GM21619 (cell line): Measurements from ENCODE around the gene PRDM7.
A peak's percentile ranks its signal among the peaks of the same experiment; 100 is the strongest.
"Not testable (repeated sequence)": the region's sequence is repeated elsewhere in the genome, so short reads cannot be mapped to it uniquely, and the experiment has no call there.

Source experiments
- ATAC-seq: cut with Tn5 transposase; IDR thresholded peaks from one replicate; pipeline ENCODE4 v1.9.1; 2021; ENCODE audit not compliant: unreplicated experiment

Gene PRDM7

DNA sequence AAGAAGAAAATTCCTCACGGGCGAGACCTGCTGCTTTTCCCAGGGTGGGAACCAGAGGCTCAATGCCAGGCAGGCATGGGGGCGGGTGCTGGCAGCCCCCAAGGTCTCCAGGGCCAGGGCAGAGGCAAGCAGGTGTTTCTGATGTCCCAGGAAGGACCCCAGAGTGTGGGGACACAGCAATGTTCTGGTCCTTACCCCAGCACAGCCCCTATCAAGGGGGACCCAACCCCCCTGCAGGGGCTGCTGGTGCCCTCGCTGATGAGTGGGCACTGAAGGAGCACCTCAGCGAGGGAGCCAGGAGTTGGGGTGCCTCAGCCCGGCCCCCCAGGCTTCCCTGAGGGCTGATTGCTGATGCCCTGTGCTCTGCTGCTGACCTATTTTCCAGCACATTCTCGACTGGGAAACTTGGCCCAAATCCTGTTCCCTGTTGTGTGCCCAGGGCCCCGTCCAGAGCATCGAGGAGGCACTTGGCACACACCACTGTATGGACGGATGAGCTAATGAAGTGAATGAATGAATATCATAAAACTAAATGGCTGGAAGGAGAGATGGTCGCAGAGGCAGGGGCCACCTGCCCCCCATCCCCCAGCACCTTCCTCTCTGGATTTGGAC is 60.7 kb downstream of the PRDM7 start:
- no peak for ATAC-seq

DNA sequence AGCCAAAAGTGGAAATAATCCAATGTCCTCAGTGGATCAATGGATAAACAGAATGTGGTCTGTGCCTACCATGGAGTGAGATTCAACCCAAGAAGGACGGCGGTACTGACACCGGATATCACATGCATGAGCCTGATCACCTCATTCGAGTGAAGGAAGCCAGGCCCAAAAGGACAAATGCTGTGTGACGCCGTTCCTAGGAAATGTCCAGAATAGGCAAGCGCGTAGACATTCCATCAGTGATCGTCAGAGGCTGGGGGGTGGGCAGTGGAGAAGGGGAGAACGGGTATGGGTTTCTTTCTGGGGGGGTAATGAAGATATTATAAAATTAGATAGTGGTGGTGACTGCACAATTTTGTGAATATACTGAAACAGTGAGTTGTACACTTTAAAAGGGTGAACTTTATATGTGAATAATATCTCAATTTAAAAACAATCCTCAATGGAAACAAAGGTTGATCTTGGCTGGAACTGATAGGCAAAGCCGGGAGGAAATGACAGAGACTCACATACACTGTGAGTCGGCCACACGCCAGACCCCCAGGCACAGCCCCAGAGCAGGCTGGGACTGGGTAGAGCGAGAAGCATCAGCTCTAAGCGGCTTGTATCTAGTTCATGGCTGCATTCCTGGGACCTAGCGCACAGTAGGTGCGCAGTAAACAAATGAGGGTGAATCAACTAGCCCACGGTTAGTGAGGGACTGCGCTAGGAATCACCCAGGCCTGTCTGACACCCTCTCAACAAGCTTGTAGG is 61.4 kb downstream of the PRDM7 start:
- no peak for ATAC-seq

DNA sequence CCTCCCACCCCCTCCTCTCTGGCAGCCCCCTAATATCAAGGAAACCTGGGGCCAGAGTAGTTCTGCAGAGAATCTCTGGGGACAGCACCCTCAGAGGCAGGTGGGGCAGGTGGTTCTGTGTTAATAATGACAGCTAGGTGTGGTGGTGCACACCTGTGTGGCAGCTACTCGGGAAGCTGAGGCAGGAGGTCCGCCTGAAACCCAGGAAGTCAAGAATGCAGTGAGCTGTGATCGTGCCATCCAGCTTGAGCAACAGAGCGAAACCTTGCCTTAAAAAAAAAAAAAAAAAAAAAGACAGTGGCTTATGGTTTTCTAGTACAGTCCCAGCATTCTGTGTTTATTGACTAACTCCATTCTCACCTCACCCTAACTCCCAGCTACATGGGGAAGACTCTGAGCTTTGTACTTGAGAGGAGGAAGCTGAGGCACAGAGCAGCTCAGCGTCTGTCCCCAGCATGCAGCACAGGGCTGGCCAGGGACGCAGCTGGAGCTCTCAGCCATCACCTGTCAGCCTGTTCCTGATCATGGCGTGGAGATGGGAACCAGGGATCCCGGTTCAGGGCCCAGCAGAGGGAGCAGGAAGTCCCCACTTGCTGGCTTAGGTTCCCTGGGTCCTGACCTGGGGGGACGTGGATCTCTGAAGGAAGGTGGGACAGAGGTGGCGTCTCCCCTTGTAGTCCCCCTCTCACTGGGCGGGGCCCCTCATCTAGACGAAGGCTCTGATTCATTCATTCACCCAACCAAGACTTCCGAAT is 64.0 kb downstream of the PRDM7 start:
- no peak for ATAC-seq

DNA sequence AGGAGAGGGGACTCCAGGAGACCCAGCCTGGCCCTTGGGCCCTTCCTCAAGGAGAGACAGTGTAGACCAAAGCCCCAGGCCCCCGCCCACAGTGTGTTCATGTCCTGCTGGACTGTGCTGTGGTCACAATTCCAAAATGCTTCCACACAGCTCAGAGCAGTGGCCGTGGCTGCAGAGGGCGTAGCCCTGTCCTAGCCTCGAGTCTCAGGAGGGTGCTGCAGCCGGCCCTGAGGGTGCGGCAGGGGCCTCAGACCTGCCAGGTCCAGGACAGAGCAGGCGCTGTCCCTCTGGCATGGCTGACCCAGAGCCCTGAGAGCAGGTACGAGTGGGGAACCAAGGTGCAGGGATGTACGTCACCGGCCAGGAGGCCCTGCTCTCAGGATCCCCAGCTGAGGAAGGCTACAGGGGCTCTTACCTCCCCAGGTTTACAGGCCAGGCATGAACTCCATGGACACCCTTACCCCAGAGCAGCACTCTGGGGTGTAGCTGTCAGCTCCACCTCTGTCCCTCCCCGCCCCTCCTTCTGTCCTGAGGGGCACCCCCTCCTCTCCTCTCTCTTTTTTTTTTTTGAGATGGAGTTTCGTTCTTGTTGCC is 65.1 kb downstream of the PRDM7 start:
- ATAC-seq, result no peak

DNA sequence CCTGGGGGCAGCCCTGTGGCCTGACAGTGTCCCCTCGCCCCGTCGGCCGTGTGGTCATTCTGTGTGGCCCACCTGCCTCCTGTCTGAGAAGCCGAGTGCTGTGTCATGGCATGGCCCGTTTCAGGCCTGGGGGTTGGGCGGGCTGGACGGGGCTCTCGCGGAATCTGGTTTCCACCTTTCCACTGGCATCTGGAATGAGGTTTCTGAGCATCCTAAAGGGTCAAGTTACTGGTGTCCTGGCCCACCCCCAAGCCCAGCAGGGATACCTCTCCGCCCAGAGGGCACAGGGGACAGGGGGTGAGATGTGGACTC is 65.7 kb downstream of the PRDM7 start:
- no peak for ATAC-seq

DNA sequence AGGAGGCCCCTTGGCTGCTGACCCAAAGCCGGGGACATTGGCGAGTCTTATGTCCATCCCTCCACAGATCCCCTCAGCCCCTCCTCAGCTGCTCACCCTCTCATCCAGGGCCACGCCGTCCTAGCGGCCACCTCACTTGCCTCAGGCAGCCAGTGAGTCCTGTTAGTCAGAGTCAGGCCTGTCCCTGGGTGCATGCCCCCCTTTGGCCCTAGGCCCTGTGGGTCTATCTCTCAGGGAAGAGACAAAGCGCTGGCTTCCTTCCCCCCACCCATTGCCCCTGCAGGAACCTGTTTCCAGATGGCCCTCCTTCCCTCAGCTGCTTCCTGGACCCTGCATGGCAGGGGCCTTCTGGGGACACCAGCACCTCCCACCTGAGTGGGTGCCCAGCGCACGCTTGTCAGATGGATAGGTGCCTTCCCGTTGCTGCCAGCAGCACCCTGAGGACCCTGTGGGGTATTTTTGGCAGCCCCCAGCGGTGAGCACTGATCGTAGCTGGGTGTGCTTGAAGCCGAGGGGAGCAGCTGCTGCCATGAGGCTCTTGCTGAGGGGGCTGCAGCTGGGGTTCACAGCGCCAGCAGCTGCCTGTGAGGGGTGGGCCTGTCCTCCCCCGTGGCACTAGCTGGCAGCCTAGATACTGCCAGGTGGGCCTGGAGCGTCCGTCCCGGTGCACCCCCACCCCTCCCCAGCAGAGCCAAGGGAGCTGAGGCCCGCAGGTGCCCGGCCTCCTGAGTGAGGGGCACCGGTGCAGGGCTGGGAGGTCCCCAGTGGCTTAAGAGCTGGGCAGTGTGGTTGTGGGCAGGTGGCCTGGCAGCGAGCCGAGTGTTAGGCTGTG is 66.2 kb downstream of the PRDM7 start:
- no peak for ATAC-seq

DNA sequence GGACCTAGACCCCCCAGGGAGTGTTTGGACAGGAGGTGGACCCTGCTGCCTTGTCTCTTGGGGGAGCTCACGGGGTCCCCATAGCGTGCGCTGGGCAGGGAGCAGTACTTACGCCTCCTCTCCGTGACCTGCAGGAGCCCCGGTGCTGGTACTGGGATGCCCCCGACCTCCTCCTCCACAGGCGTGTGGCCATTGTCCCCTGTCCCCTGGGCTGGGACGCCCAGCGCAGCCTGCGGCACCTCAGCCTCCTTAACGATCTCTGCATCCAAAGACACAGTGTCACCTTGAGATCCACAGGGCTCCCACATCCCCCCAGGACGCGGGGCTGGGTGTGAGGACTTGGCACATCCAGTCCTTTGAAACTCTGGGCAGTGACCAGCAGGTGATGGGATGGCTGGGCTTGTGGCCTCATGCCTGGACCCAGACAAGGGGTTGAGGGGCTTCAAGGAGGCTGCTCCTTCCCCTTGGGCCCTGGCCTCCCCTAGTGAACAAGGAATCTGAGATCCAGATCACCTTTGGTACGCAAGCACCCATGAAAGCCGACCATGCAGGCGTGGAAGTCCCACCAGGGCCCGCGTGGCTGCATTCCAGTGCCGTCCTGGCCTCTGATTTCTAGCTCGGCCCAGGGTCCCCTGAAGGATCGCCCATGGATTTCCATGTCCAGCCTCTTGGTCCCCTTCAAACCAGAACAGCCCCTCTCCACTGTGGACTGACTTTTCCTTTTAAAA is 67.8 kb downstream of the PRDM7 start:
- no peak for ATAC-seq

DNA sequence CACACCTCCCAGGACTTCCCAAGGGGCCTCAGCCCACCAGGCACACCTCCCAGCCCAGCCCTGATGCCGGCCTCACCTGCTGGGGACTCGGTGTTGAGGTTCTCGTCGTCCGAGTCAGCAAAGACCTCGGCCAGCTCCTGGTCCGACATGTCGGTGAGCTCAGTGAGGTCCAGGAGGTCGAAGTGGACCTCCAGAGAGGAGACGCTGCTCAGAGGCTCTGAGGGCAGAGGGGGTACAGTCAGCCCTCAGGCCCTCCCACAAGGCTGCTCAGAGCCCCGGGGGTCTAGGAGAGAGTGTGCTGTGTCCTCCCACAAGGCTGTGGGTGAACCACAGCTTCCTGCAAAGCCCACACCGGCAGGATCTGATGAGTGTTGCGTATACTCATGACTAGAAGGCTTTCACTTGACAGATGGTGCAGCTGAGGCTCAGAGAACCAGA is 68.4 kb downstream of the PRDM7 start:
- peak; percentile 60 for ATAC-seq

DNA sequence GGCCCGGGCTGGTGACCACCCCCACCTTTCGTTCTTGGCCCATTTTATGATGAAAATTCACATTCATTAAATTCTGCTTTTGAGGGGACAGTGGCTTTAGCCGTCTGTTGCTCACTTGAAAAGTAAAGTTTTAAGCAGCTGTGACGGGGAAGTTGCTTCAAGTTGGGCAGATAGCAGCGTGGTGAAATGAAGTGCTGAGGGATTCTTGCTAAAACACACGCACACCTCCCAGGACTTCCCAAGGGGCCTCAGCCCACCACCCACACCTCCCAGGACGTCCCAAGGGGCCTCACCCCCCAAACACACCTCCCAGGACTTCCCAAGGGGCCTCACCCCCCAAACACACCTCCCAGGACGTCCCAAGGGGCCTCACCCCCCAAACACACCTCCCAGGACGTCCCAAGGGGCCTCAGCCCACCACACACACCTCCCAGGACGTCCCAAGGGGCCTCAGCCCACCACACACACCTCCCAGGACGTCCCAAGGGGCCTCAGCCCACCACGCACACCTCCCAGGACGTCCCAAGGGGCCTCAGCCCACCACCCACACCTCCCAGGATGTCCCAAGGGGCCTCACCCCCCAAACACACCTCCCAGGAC is 69.4 kb downstream of the PRDM7 start:
- ATAC-seq, result not testable (repeated sequence)

DNA sequence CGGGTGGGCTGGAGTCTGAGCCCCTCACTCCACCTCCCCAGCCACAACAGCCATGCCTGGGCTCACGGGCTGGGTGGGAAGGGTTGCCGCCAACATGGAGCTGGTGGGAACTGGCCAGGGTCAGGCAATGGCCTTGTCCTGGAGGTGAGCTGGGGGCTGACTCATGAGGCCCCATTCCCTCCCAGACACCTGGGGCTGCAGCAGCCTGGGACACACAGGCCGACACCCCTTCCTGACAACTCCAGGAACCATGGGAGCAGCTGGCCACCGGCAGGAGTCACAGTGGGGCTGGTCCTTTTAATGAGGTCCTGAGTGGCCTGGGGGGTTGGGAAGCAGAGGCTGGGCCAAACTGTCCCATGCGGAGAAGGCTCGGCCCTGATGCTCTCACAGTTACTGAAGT is 70.1 kb downstream of the PRDM7 start:
- no peak for ATAC-seq
